ENCODE results near the gene PDE1C.

Gene PDE1C

DNA sequence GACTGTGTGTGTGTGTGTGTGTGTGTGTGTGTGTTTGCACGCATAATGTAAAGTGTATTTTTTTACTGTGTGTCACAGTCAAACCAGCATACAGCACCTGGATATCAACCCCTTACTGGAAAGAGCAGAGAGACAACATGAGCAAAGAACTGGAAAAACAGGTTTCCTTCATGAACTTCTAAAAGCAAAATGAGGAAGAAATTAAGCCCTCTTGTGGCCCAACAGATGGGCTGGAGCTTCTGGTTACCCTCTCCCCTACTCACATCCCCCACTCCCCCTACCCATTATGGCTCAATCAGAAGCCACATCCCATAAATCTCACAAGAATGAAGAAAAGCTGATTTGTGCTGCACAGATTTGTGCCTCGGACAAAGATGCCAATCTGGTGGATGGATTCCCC lies 36.2 kb downstream of the PDE1C start:
- Histone ChIP-seq H2AK5ac (ENCODE audit: low read length) (no peak overlapping the region), H3K4me2 (ENCODE audit: low read length) (no peak overlapping the region), H3K9me3 (ENCODE audit: insufficient read depth, low read depth, low read length) (no peaks in the 10 kb centered on the region), H3K79me1 (ENCODE audit: low read length) (no peaks in the 10 kb centered on the region), H3K27me3 (ENCODE audit: insufficient read depth, low read length) (no peaks in the 10 kb centered on the region), H2BK120ac (ENCODE audit: insufficient read depth, low read length, poor library complexity) (no peak overlapping the region), H4K8ac (ENCODE audit: low read depth, low read length) (no peak overlapping the region), H3K4me1 (ENCODE audit: control insufficient read depth in 1 of 2, insufficient read depth in 2 of 2, low read length in 2 of 2) (peaks cover 3 to 4% of the 10 kb centered on the region in 2 experiments), H3K9ac (ENCODE audit: low read length) (no peak overlapping the region), H2BK12ac (ENCODE audit: low read length) (no peak overlapping the region), H3K36me3 (ENCODE audit: control insufficient read depth in 1 of 2, insufficient read depth in 2 of 2, low read length in 2 of 2) (no peaks in the 10 kb centered on the region), H3K4ac (ENCODE audit: low read depth, low read length) (no peak overlapping the region), H3K79me2 (ENCODE audit: control insufficient read depth, insufficient read depth, low read length, poor library complexity) (no peaks in the 10 kb centered on the region), H3K18ac (ENCODE audit: low read length) (no peak overlapping the region), H3K4me3 (ENCODE audit: low read depth, low read length) (no peak overlapping the region), H3K14ac (ENCODE audit: low read length) (no peak overlapping the region), H4K12ac (ENCODE audit: low read depth, low read length) (no peak overlapping the region), H3K23ac (ENCODE audit: low read length) (no peak overlapping the region), H3K27ac (ENCODE audit: low read depth, low read length) (no peak overlapping the region), H2AFZ (ENCODE audit: insufficient read depth, low read length, poor library complexity) (no peak overlapping the region), H2BK5ac (ENCODE audit: low read depth, low read length, poor library complexity) (no peak overlapping the region), H4K91ac (ENCODE audit: low read depth, low read length) (no peak overlapping the region)
- peak; percentile 10 to 59 for DNase-seq
- no CpG with 5 or more reads among the region's 2 CpGs for WGBS (ENCODE audit: extremely low coverage, insufficient coverage, insufficient read length)

DNA sequence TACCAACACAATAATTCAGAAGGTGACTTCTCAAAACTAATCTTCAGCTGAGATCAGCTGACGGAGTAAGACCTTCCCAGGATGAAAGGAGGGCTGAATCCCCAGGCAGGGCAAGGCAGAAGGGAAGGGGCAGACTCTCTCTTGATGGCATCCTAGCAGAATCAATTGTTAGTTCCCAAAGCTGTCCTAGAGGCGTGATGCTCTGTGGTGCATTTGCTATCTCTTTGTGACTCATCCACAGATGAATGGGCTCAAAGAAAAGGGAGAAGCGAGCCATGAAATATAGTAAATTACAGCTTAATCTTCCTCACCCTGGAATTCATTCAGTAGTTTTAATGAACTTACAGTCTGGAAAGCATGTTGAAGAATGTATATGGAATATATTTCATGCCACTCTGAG lies 37.2 kb downstream of the PDE1C start:
- H4K91ac ChIP-seq (ENCODE audit: low read depth, low read length), result no peak overlapping the region

DNA sequence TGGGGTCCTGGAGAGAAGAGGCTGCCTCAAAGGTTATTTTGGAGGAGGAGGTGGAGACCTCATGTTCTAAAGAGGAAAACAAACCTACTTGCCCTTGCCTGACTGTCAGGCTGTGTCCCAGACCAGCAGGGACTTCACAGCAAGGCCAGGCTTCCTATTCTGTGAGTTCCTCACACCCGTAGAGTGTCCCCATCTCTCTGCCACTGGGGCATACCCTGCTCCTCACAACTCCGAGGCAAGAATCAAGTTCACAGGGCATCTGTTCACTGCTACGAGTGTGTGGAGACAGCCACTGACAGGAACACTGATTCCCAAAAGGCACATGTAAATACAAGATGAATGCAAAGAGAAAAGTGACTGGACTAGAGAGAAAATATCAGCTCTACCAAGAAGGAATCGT lies 38.0 kb downstream of the PDE1C start:
- Histone ChIP-seq H4K91ac (ENCODE audit: low read depth, low read length) (no peak overlapping the region), H3K4me1 (ENCODE audit: control insufficient read depth in 1 of 2, insufficient read depth in 2 of 2, low read length in 2 of 2) (peaks cover 3 to 4% of the 10 kb centered on the region in 2 experiments), H3K27me3 (ENCODE audit: insufficient read depth, low read length) (no peaks in the 10 kb centered on the region), H3K27ac (ENCODE audit: low read depth, low read length) (no peak overlapping the region), H3K14ac (ENCODE audit: low read length) (no peak overlapping the region), H2BK120ac (ENCODE audit: insufficient read depth, low read length, poor library complexity) (no peak overlapping the region), H3K4ac (ENCODE audit: low read depth, low read length) (no peak overlapping the region), H3K36me3 (ENCODE audit: control insufficient read depth in 1 of 2, insufficient read depth in 2 of 2, low read length in 2 of 2) (no peaks in the 10 kb centered on the region), H4K12ac (ENCODE audit: low read depth, low read length) (no peak overlapping the region), H2AFZ (ENCODE audit: insufficient read depth, low read length, poor library complexity) (no peak overlapping the region), H2AK5ac (ENCODE audit: low read length) (no peak overlapping the region), H3K23ac (ENCODE audit: low read length) (no peak overlapping the region), H3K18ac (ENCODE audit: low read length) (no peak overlapping the region), H2BK5ac (ENCODE audit: low read depth, low read length, poor library complexity) (no peak overlapping the region), H3K4me3 (ENCODE audit: low read depth, low read length) (no peak overlapping the region), H3K9ac (ENCODE audit: low read length) (no peak overlapping the region), H2BK12ac (ENCODE audit: low read length) (no peak overlapping the region), H3K79me2 (ENCODE audit: control insufficient read depth, insufficient read depth, low read length, poor library complexity) (no peaks in the 10 kb centered on the region), H3K4me2 (ENCODE audit: low read length) (no peak overlapping the region), H3K79me1 (ENCODE audit: low read length) (no peaks in the 10 kb centered on the region), H3K9me3 (ENCODE audit: insufficient read depth, low read depth, low read length) (no peaks in the 10 kb centered on the region), H4K8ac (ENCODE audit: low read depth, low read length) (no peak overlapping the region)
- DNase-seq, result no peak
- no CpG with 5 or more reads among the region's 4 CpGs for WGBS (ENCODE audit: extremely low coverage, insufficient coverage, insufficient read length)

More for the DNA sequence above, 37.2 kb downstream of the PDE1C start:
- no peaks in the 10 kb centered on the region for H3K36me3 ChIP-seq (ENCODE audit: control insufficient read depth in 1 of 2, insufficient read depth in 2 of 2, low read length in 2 of 2)
- no peak overlapping the region for H3K9ac ChIP-seq (ENCODE audit: low read length)
- no peak overlapping the region for H4K8ac ChIP-seq (ENCODE audit: low read depth, low read length)
- no peak overlapping the region for H3K27ac ChIP-seq (ENCODE audit: low read depth, low read length)
- no peak overlapping the region for H3K18ac ChIP-seq (ENCODE audit: low read length)
- no peak overlapping the region for H2BK5ac ChIP-seq (ENCODE audit: low read depth, low read length, poor library complexity)
- H3K4ac ChIP-seq (ENCODE audit: low read depth, low read length), result no peak overlapping the region
- peaks cover 3 to 4% of the 10 kb centered on the region in 2 experiments for H3K4me1 ChIP-seq (ENCODE audit: control insufficient read depth in 1 of 2, insufficient read depth in 2 of 2, low read length in 2 of 2)
- DNase-seq, result no peak
- no peak overlapping the region for H3K23ac ChIP-seq (ENCODE audit: low read length)
- no peak overlapping the region for H2AFZ ChIP-seq (ENCODE audit: insufficient read depth, low read length, poor library complexity)
- no peak overlapping the region for H3K14ac ChIP-seq (ENCODE audit: low read length)
- no peak overlapping the region for H4K12ac ChIP-seq (ENCODE audit: low read depth, low read length)
- H3K4me3 ChIP-seq (ENCODE audit: low read depth, low read length), result no peak overlapping the region
- H2AK5ac ChIP-seq (ENCODE audit: low read length), result no peak overlapping the region
- H2BK120ac ChIP-seq (ENCODE audit: insufficient read depth, low read length, poor library complexity), result no peak overlapping the region
- no peak overlapping the region for H2BK12ac ChIP-seq (ENCODE audit: low read length)
- no peaks in the 10 kb centered on the region for H3K27me3 ChIP-seq (ENCODE audit: insufficient read depth, low read length)
- H3K9me3 ChIP-seq (ENCODE audit: insufficient read depth, low read depth, low read length), result no peaks in the 10 kb centered on the region
- no peak overlapping the region for H3K4me2 ChIP-seq (ENCODE audit: low read length)
- no peaks in the 10 kb centered on the region for H3K79me1 ChIP-seq (ENCODE audit: low read length)
- H3K79me2 ChIP-seq (ENCODE audit: control insufficient read depth, insufficient read depth, low read length, poor library complexity), result no peaks in the 10 kb centered on the region
- no CpG with 5 or more reads among the region's 3 CpGs for WGBS (ENCODE audit: extremely low coverage, insufficient coverage, insufficient read length)

DNA sequence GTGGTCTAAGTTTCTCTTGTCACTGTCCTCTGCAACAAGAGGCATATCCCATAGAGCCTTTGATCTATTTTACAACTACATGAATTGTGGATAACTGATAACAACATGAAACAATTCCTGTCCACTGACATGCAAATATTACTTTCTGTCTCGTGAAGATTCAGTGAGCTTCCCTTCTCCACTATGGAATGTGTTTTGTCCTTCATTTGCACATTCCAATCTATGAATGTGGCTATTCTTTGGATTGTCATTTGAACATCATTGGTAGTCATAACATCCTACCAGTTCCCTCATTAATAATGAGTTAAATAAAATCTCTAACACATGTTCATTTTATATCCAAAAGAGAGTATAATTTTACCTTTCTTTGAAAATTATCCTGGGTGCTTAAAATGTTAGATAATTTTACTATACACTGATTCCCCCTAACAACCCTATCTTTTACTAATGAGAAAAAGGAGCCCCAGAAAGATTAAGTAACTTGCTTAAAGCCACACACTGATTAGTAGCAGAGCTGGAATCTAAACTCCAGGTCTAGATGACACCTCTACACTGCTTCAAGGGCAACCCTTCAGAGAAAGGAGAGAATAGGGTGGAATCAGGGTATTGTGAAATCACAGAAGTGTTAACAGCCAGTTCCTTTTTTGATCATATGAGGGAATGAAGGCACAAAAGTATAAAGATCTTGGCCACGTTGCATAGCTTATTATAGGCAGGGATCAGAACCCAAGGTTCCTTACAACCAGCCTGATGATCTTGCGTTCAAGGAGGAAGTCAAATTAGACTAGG lies 39.1 kb downstream of the PDE1C start:
- Histone ChIP-seq H4K91ac (ENCODE audit: low read depth, low read length) (no peak overlapping the region), H3K79me1 (ENCODE audit: low read length) (no peaks in the 10 kb centered on the region), H3K27ac (ENCODE audit: low read depth, low read length) (no peak overlapping the region), H3K4me1 (ENCODE audit: control insufficient read depth in 1 of 2, insufficient read depth in 2 of 2, low read length in 2 of 2) (peaks cover 3 to 4% of the 10 kb centered on the region in 2 experiments), H2AK5ac (ENCODE audit: low read length) (no peak overlapping the region), H3K9ac (ENCODE audit: low read length) (no peak overlapping the region), H4K12ac (ENCODE audit: low read depth, low read length) (no peak overlapping the region), H3K4me2 (ENCODE audit: low read length) (no peak overlapping the region), H2BK5ac (ENCODE audit: low read depth, low read length, poor library complexity) (no peak overlapping the region), H2BK12ac (ENCODE audit: low read length) (no peak overlapping the region), H3K18ac (ENCODE audit: low read length) (no peak overlapping the region), H3K36me3 (ENCODE audit: control insufficient read depth in 1 of 2, insufficient read depth in 2 of 2, low read length in 2 of 2) (no peaks in the 10 kb centered on the region), H3K9me3 (ENCODE audit: insufficient read depth, low read depth, low read length) (no peaks in the 10 kb centered on the region), H4K8ac (ENCODE audit: low read depth, low read length) (no peak overlapping the region), H2AFZ (ENCODE audit: insufficient read depth, low read length, poor library complexity) (no peak overlapping the region), H3K4me3 (ENCODE audit: low read depth, low read length) (no peak overlapping the region), H3K27me3 (ENCODE audit: insufficient read depth, low read length) (no peaks in the 10 kb centered on the region), H3K14ac (ENCODE audit: low read length) (no peak overlapping the region), H2BK120ac (ENCODE audit: insufficient read depth, low read length, poor library complexity) (no peak overlapping the region), H3K23ac (ENCODE audit: low read length) (no peak overlapping the region), H3K4ac (ENCODE audit: low read depth, low read length) (no peak overlapping the region), H3K79me2 (ENCODE audit: control insufficient read depth, insufficient read depth, low read length, poor library complexity) (no peaks in the 10 kb centered on the region)
- WGBS (ENCODE audit: extremely low coverage, insufficient coverage, insufficient read length), result no CpG with 5 or more reads among the region's 3 CpGs
- no peak for DNase-seq
